ENCODE data around the gene OTOGL. TPM values are rescaled to one million over a fixed set of nuclear protein-coding genes. Genes with fewer than 3 reads are reported as not detected.

Gene OTOGL
- total and polyA plus RNA-seq, 4 experiments from 2014 or later: not detected

DNA sequence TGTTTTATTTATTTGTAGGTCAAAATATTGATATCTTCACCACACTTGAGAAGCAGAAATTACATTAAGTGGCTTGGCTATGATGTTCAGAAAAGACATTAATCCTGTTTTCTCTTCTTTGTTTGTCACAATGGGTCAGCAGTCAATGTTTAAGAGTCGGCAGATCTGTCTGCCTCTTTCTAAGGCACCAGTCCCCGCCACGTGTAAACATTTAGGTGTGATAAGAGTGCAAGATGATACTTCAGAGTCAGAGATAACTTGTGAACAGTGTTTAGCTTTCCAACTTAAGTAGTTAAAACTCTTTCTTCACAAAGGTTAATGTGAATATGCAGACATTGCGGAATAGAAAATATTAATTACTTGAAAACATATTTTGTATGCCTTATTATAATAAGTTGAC, 160.9 kb downstream of the OTOGL start:
- Mint-ChIP-seq H3K36me3 (no peaks in the 10 kb centered on the region), H3K27ac (no peak overlapping the region), H3K27me3 (peaks cover 2 to 8% of the 10 kb centered on the region in 2 donors), H3K9me3 (peaks cover 0 to 3% (median 0%) of the 10 kb centered on the region in 8 donors), H3K4me1 (peaks cover 0 to 1% (median 0%) of the 10 kb centered on the region in 4 donors), H3K4me3 (no peak overlapping the region)
- no peaks in the 10 kb centered on the region for H3K4me1 ChIP-seq (ENCODE audit: insufficient read depth, low read length)
- no peak for DNase-seq
- no peak overlapping the region for H3K27ac ChIP-seq (ENCODE audit: low read depth, low read length)
- ChIA-PET POLR2A (ENCODE audit: partially characterized antibody) (no interaction called here), CTCF (ENCODE audit: partially characterized antibody) (interaction anchor here (1.4 kb wide), 1 partner anchor 9 kb away, joined by 5 read pairs; no protein-coding TSS in a partner anchor)
- H3K27me3 ChIP-seq (ENCODE audit: insufficient read depth, low read length): no peaks in the 10 kb centered on the region
- intact Hi-C loops (cut with micrococcal nuclease): no loop called here
- no peaks in the 10 kb centered on the region for H3K36me3 ChIP-seq (ENCODE audit: insufficient read depth, low read length)
- no peaks in the 10 kb centered on the region for H3K9me3 ChIP-seq (ENCODE audit: control insufficient read depth in 1 of 2, low read length in 2 of 2)
- H3K4me3 ChIP-seq (ENCODE audit: low read length in 2 of 2): no peak overlapping the region

DNA sequence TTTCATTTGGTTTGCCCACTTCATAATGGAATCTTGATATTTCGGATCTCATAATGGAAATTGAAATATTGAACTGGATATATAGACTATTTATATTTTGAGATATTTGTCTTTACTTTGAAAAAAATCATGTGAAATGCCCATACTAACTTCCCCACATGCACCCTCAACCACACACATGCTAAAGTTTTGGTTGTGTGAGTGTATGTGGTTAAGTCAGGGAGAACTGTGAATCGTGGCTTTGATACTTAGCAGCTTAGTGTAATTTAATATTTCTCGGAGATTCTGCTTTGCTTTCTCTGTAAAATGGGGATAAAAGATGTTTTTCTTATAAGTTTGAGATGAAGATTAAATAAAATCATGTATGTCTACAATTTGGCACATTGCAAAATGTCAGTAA, 162.1 kb downstream of the OTOGL start:
- no peak overlapping the region for H3K4me3 ChIP-seq (ENCODE audit: low read length in 2 of 2)
- no peaks in the 10 kb centered on the region for H3K36me3 ChIP-seq (ENCODE audit: insufficient read depth, low read length)
- no peak overlapping the region for H3K27ac Mint-ChIP-seq
- peaks cover 0 to 1% (median 0%) of the 10 kb centered on the region in 4 donors for H3K4me1 Mint-ChIP-seq
- H3K9me3 Mint-ChIP-seq: peaks cover 0 to 3% (median 0%) of the 10 kb centered on the region in 8 donors
- POLR2A ChIA-PET (ENCODE audit: partially characterized antibody): no interaction called here
- H3K27me3 Mint-ChIP-seq: peaks cover 4 to 8% of the 10 kb centered on the region in 2 donors
- H3K9me3 ChIP-seq (ENCODE audit: control insufficient read depth in 1 of 2, low read length in 2 of 2): no peaks in the 10 kb centered on the region
- H3K4me3 Mint-ChIP-seq: no peak overlapping the region
- no peaks in the 10 kb centered on the region for H3K36me3 Mint-ChIP-seq
- intact Hi-C loops (cut with micrococcal nuclease): no loop called here
- no peaks in the 10 kb centered on the region for H3K4me1 ChIP-seq (ENCODE audit: insufficient read depth, low read length)
- CTCF ChIA-PET (ENCODE audit: partially characterized antibody): interaction anchor here (1.4 kb wide), 1 partner anchor 8 kb away, joined by 5 read pairs; no protein-coding TSS in a partner anchor
- H3K27me3 ChIP-seq (ENCODE audit: insufficient read depth, low read length): no peaks in the 10 kb centered on the region
- DNase-seq: no peak
- no peak overlapping the region for H3K27ac ChIP-seq (ENCODE audit: low read depth, low read length)

DNA sequence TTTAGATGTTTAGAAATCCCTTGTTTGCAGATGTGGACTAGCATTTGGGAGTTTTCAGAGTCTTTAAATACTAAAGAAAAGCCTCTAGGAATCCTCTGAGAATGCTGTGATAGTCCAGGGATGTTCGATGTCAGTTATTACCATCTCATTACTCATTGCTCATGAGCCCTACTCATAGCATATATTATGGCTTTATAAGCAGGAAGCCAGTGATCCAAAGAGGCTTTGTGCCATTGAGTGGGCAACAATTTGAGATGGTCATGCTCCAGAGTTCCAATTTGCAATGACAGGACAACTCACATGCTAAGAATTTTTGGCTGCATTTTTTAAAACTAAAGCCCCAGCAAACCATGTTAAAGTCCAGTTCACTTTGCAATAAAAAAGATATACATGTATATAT, 163.0 kb downstream of the OTOGL start:
- Histone ChIP-seq H3K27me3 (ENCODE audit: insufficient read depth, low read length) (no peaks in the 10 kb centered on the region), H3K27ac (ENCODE audit: low read depth, low read length) (no peak overlapping the region), H3K36me3 (ENCODE audit: insufficient read depth, low read length) (no peaks in the 10 kb centered on the region), H3K9me3 (ENCODE audit: control insufficient read depth in 1 of 2, low read length in 2 of 2) (no peaks in the 10 kb centered on the region), H3K4me1 (ENCODE audit: insufficient read depth, low read length) (no peaks in the 10 kb centered on the region), H3K4me3 (ENCODE audit: low read length in 2 of 2) (no peak overlapping the region)
- Mint-ChIP-seq H3K9me3 (no peaks in the 10 kb centered on the region), H3K36me3 (no peaks in the 10 kb centered on the region), H3K4me1 (no peaks in the 10 kb centered on the region), H3K27me3 (peaks cover 1 to 8% of the 10 kb centered on the region in 2 donors), H3K4me3 (no peak overlapping the region), H3K27ac (no peak overlapping the region)
- ChIA-PET CTCF (ENCODE audit: partially characterized antibody) (no interaction called here), POLR2A (ENCODE audit: partially characterized antibody) (no interaction called here)
- intact Hi-C loops (cut with micrococcal nuclease): no loop called here
- no peak for DNase-seq

- Histone ChIP-seq H3K36me3 (ENCODE audit: insufficient read depth, low read length) (no peaks in the 10 kb centered on the region), H3K9me3 (ENCODE audit: control insufficient read depth in 1 of 2, low read length in 2 of 2) (no peaks in the 10 kb centered on the region), H3K4me3 (ENCODE audit: low read length in 2 of 2) (no peak overlapping the region), H3K27me3 (ENCODE audit: insufficient read depth, low read length) (no peaks in the 10 kb centered on the region), H3K4me1 (ENCODE audit: insufficient read depth, low read length) (no peaks in the 10 kb centered on the region), H3K27ac (ENCODE audit: low read depth, low read length) (no peak overlapping the region)
- Mint-ChIP-seq H3K4me3 (no peak overlapping the region), H3K27ac (no peak overlapping the region), H3K4me1 (no peaks in the 10 kb centered on the region), H3K36me3 (no peaks in the 10 kb centered on the region), H3K9me3 (no peaks in the 10 kb centered on the region), H3K27me3 (peaks cover 1 to 8% of the 10 kb centered on the region in 2 donors)
- ChIA-PET CTCF (ENCODE audit: partially characterized antibody) (no interaction called here), POLR2A (ENCODE audit: partially characterized antibody) (no interaction called here)
- intact Hi-C loops (cut with micrococcal nuclease): no loop called here
- no peak for DNase-seq
Observed at GRCh38 chr12:80262771-80263170, 163.4 kb downstream of the OTOGL start.

- Mint-ChIP-seq H3K27ac (no peak overlapping the region), H3K36me3 (no peaks in the 10 kb centered on the region), H3K9me3 (no peaks in the 10 kb centered on the region), H3K4me1 (no peaks in the 10 kb centered on the region), H3K27me3 (peaks cover 1 to 9% of the 10 kb centered on the region in 2 donors), H3K4me3 (no peak overlapping the region)
- Histone ChIP-seq H3K9me3 (ENCODE audit: control insufficient read depth in 1 of 2, low read length in 2 of 2) (no peaks in the 10 kb centered on the region), H3K36me3 (ENCODE audit: insufficient read depth, low read length) (no peaks in the 10 kb centered on the region), H3K4me3 (ENCODE audit: low read length in 2 of 2) (no peak overlapping the region), H3K27me3 (ENCODE audit: insufficient read depth, low read length) (no peaks in the 10 kb centered on the region), H3K27ac (ENCODE audit: low read depth, low read length) (no peak overlapping the region), H3K4me1 (ENCODE audit: insufficient read depth, low read length) (no peaks in the 10 kb centered on the region)
- intact Hi-C loops (cut with micrococcal nuclease): no loop called here
- ChIA-PET POLR2A (ENCODE audit: partially characterized antibody) (no interaction called here), CTCF (ENCODE audit: partially characterized antibody) (no interaction called here)
- no peak for DNase-seq
Observed at GRCh38 chr12:80264386-80264785, 165.0 kb downstream of the OTOGL start.

DNA sequence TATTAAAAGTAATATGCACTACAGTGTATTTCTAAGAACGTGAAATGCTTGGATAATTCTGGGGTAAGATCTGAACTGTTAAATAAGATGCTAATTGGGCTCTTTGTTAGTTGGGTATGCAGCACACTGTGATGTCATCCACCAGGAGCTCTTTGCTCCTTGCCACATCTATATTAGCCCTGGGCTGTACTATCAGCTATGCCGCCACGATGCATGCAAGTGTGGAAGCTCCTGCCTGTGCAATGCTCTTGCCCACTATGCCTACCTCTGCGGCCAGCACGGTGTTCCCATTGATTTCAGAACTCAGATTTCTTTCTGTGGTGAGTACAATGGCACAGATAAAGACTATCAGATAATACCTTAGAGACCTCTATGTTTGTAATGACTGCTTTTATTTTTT, 165.6 kb downstream of the OTOGL start:
- Histone ChIP-seq H3K9me3 (ENCODE audit: control insufficient read depth in 1 of 2, low read length in 2 of 2) (no peaks in the 10 kb centered on the region), H3K36me3 (ENCODE audit: insufficient read depth, low read length) (no peaks in the 10 kb centered on the region), H3K4me1 (ENCODE audit: insufficient read depth, low read length) (no peaks in the 10 kb centered on the region), H3K27me3 (ENCODE audit: insufficient read depth, low read length) (no peaks in the 10 kb centered on the region), H3K4me3 (ENCODE audit: low read length in 2 of 2) (no peak overlapping the region), H3K27ac (ENCODE audit: low read depth, low read length) (no peak overlapping the region)
- CTCF ChIA-PET (ENCODE audit: partially characterized antibody): no interaction called here
- Mint-ChIP-seq H3K4me3 (no peak overlapping the region), H3K4me1 (no peaks in the 10 kb centered on the region), H3K27ac (no peak overlapping the region), H3K27me3 (peaks cover 1 to 8% of the 10 kb centered on the region in 2 donors), H3K36me3 (no peaks in the 10 kb centered on the region), H3K9me3 (no peaks in the 10 kb centered on the region)
- POLR2A ChIA-PET (ENCODE audit: partially characterized antibody): no interaction called here
- intact Hi-C loops (cut with micrococcal nuclease): no loop called here
- no peak for DNase-seq

DNA sequence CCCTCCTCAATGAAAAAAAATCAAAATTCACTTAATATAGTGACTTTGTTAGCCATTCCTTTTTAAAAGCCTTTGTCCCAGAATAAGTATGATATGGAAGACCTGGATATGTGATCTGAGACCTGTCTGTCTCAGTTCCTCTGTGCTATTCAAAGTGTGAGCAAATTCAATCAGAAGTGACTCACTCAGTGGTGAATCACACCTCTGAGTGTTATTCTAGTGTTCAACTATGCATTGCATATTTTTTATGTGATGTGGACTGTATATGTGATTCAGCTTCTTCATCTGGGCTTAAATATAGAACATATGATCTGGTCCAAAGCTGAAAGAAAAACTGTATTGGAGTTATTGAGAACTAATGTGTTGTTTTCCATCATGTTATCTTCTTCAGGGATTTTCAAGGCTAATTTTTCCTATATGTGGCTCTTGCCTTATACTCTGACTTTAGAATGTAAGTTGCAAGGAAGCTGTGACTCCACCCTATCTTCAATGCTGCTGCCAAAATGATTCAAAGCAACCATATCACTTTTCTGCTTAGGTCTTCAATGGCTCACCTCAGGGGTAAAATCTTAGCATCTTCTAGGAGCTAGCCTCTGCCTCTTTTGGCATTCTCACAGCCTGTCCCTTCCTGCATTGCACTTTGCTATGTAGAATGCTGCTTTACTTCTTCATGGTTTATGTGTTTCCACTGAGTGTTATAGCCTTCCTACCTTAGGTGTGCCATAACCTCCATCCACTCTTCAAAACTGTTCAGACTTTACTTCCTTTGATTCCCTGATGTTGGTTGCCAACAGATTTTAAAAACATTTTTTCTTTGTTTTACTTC, 169.8 kb downstream of the OTOGL start:
- ChIA-PET POLR2A (ENCODE audit: partially characterized antibody) (no interaction called here), CTCF (ENCODE audit: partially characterized antibody) (interaction anchor here (0.6 to 1.7 kb wide), 6 partner anchors 8 to 440 kb away, joined by 3 to 5 read pairs (median 4); no protein-coding TSS in a partner anchor)
- Mint-ChIP-seq H3K9me3 (no peaks in the 10 kb centered on the region), H3K27ac (no peak overlapping the region), H3K27me3 (peaks cover 1 to 7% of the 10 kb centered on the region in 2 donors), H3K4me1 (no peaks in the 10 kb centered on the region), H3K4me3 (no peak overlapping the region), H3K36me3 (no peaks in the 10 kb centered on the region)
- intact Hi-C loops (cut with micrococcal nuclease): no loop called here
- H3K27me3 ChIP-seq (ENCODE audit: insufficient read depth, low read length): no peaks in the 10 kb centered on the region
- DNase-seq: no peak
- no peaks in the 10 kb centered on the region for H3K36me3 ChIP-seq (ENCODE audit: insufficient read depth, low read length)
- H3K27ac ChIP-seq (ENCODE audit: low read depth, low read length): no peak overlapping the region
- H3K4me1 ChIP-seq (ENCODE audit: insufficient read depth, low read length): no peaks in the 10 kb centered on the region
- no peaks in the 10 kb centered on the region for H3K9me3 ChIP-seq (ENCODE audit: control insufficient read depth in 1 of 2, low read length in 2 of 2)
- no peak overlapping the region for H3K4me3 ChIP-seq (ENCODE audit: low read length in 2 of 2)
